A673 (cell line): ENCODE results near the gene TFR2. TPM values are rescaled to one million over a fixed set of nuclear protein-coding genes. Genes with fewer than 3 reads are reported as not detected.

ENCODE experiments used
- BruUV-seq: library from RNA; stranded (reverse); fragments of 400-500 nt; replicated peaks from 2 replicates; lab custom pipeline; 2021; lab: Mats Ljungman, UMichigan
- CTCF ChIA-PET: fragments of 300-600 bp; sonication (Branson Sonifier 250); formaldehyde crosslinking; loops from one replicate; lab custom pipeline; 2022; ENCODE audit warnings: antibody characterized with exemption; lab: Charles Lee
- POLR2A ChIA-PET: fragments of 300-600 bp; sonication (Branson Sonifier 250); formaldehyde crosslinking; loops from one replicate; lab custom pipeline; 2022; ENCODE audit warnings: antibody characterized with exemption; ENCODE audit not compliant: low non-redundant PET; lab: Charles Lee
- DNase-seq: peaks from one replicate; pipeline ENCODE4 v3.0.0-alpha.2; 2015; ENCODE audit warnings: low spot score
- H3K27ac ChIP-seq: fragments of 200-600 bp; sonication (generic); 2 replicates; pipeline ENCODE4 v1.5.1; 2016; ENCODE audit warnings: mixed run types, low read depth, mild to moderate bottlenecking, mixed read lengths, antibody characterized with exemption, low read length; ENCODE audit not compliant: poor library complexity, severe bottlenecking
- H3K27me3 ChIP-seq: fragments of 200-600 bp; sonication (generic); replicated peaks from 2 replicates; pipeline ENCODE4 v1.6.1; 2017; ENCODE audit warnings: mixed run types, low read depth, mild to moderate bottlenecking, mixed read lengths, antibody characterized with exemption, low read length; ENCODE audit not compliant: insufficient read depth, poor library complexity
- H3K36me3 ChIP-seq: fragments of 200-600 bp; sonication (generic); 2 replicates; pipeline ENCODE4 v1.6.1; 2016; ENCODE audit warnings: mixed run types, mild to moderate bottlenecking, mixed read lengths, antibody characterized with exemption, low read length; ENCODE audit not compliant: insufficient read depth, poor library complexity, severe bottlenecking
- H3K4me1 ChIP-seq: fragments of 200-600 bp; sonication (generic); 2 replicates; pipeline ENCODE4 v1.6.1; 2017; ENCODE audit warnings: mixed run types, mild to moderate bottlenecking, mixed read lengths, antibody characterized with exemption, low read length; ENCODE audit not compliant: insufficient read depth, poor library complexity, severe bottlenecking
- H3K4me3 ChIP-seq: fragments of 200-600 bp; sonication (generic); 2 replicates; pipeline ENCODE4 v1.5.1; 2016; ENCODE audit warnings: low read depth, mixed run types, mild to moderate bottlenecking, mixed read lengths, low read length; ENCODE audit not compliant: poor library complexity, severe bottlenecking
- H3K9me3 ChIP-seq: fragments of 200-600 bp; sonication (generic); 2 replicates; pipeline ENCODE4 v1.6.1; 2016; ENCODE audit warnings: mixed run types, low read depth, mild to moderate bottlenecking, mixed read lengths, antibody characterized with exemption, low read length; ENCODE audit not compliant: poor library complexity, severe bottlenecking
- CTCF ChIP-seq: fragments of 300-800, 200-600 bp; sonication (generic); conservative IDR thresholded peaks from 2 replicates; pipeline ENCODE4 v1.5.1; 2017; ENCODE audit warnings: low read depth, mild to moderate bottlenecking, antibody characterized with exemption, low read length, moderate library complexity, mixed read lengths
- EZH2 ChIP-seq: fragments of 200-600 bp; sonication (generic); IDR thresholded peaks from 2 replicates; pipeline ENCODE4 v1.6.1; 2017; ENCODE audit warnings: borderline replicate concordance, low read depth, mild to moderate bottlenecking, mixed read lengths, antibody characterized with exemption, low read length; ENCODE audit not compliant: poor library complexity, severe bottlenecking
- intact Hi-C: fragments of 100-400 bp; cut with micrococcal nuclease; formaldehyde crosslinking; loops from one replicate; pipeline ENCODE4 v1.10.0; 2022; ENCODE audit not compliant: unreplicated experiment
- total RNA-seq: library from RNA; stranded (reverse); gene quantifications from 2 replicates; pipeline ENCODE4 v1.2.3, GENCODE V29; 2021

The TFR2 gene
- total RNA-seq, 1 experiment from 2014 or later = 2.0 TPM

GRCh38 chr7:100654908-100655831 is 13.8 kb upstream of the TFR2 start:
- intact Hi-C loops = no loop called here
- ChIA-PET CTCF (interaction anchor here (0.6 kb wide), 1 partner anchor 36 kb away, joined by 3 read pairs; no protein-coding TSS in a partner anchor), POLR2A (no interaction called here)
- Histone ChIP-seq H3K9me3 (no peaks in the 10 kb centered on the region), H3K4me1 (peaks cover 4% of the 10 kb centered on the region), H3K27me3 (no peaks in the 10 kb centered on the region), H3K36me3 (no peaks in the 10 kb centered on the region), H3K27ac (no peak overlapping the region), H3K4me3 (no peak overlapping the region)
- no peak for TF ChIP-seq CTCF
- TF ChIP-seq EZH2 = no peak
- DNase-seq = no peak
- no TSS peak for BruUV-seq

- intact Hi-C loops = no loop called here
Measured at GRCh38 chr7:100649826-100650565, 8.6 kb upstream of the TFR2 start.

GRCh38 chr7:100642534-100642907 is 1.2 kb upstream of the TFR2 start:
- DNase-seq = no peak
- no TSS peak for BruUV-seq
- Histone ChIP-seq H3K27ac (no peak overlapping the region), H3K9me3 (no peaks in the 10 kb centered on the region), H3K36me3 (no peaks in the 10 kb centered on the region), H3K4me1 (no peaks in the 10 kb centered on the region), H3K4me3 (no peak overlapping the region), H3K27me3 (no peaks in the 10 kb centered on the region)
- ChIA-PET POLR2A (no interaction called here), CTCF (interaction anchor here (0.5 kb wide), 1 partner anchor 32 kb away, joined by 5 read pairs; no protein-coding TSS in a partner anchor)
- TF ChIP-seq CTCF = no peak
- no peak for TF ChIP-seq EZH2
- intact Hi-C loops = no loop called here

More at GRCh38 chr7:100649826-100650565, 8.6 kb upstream of the TFR2 start:
- ChIA-PET CTCF (no interaction called here), POLR2A (no interaction called here)
- Histone ChIP-seq H3K9me3 (no peaks in the 10 kb centered on the region), H3K4me3 (no peak overlapping the region), H3K27me3 (no peaks in the 10 kb centered on the region), H3K36me3 (no peaks in the 10 kb centered on the region), H3K27ac (no peak overlapping the region), H3K4me1 (no peaks in the 10 kb centered on the region)
- no TSS peak for BruUV-seq
- TF ChIP-seq EZH2 (no peak), CTCF (no peak)
- DNase-seq = no peak
